Activated T-cell treated with anti-CD3 and anti-CD28 coated beads for 24 hours (primary cell): ENCODE data around the gene CNTNAP5.

Experiments used
- DNase-seq: peaks from one replicate; pipeline ENCODE4 v3.0.0-alpha.2; 2020; ENCODE audit warnings: low read depth

CNTNAP5 gene

DNA sequence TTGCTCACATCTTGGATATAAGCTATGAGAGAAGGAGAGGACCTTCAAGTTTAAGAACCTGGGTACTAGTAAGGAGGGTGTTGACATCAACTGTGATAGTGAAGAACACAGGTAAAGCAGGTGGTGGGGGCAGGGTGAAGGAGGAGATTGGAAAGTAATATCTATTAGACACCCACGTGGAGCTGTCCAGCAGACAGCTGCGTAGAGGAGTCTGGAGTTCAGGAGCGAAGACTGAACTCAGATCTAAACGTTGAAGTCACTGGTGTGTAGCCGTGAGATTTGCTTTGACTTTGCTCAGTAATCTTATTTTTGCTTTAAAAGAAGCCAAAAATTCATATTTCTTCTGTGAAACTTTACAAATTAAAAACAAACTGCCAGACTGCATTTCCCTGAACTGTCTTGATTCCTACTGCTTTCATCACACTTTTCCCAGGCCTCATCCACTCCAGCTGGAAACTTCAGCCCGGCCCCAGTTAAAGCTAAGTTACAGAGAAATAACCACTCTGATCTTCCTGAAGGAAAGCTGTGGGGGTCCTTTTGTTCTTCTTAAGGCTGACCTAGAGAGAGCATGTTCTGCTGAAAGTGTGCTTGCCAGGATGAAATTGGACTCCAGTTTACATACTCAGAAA is 533.3 kb downstream of the CNTNAP5 start:
- DNase-seq: no peak

- DNase-seq: no peak
These were observed 534.1 kb downstream of the CNTNAP5 start for GRCh38 chr2:124559236-124559635.

GRCh38 chr2:124560592-124561112 is 535.6 kb downstream of the CNTNAP5 start:
- DNase-seq: no peak

GRCh38 chr2:124561486-124561885 is 536.4 kb downstream of the CNTNAP5 start:
- no peak for DNase-seq

DNA sequence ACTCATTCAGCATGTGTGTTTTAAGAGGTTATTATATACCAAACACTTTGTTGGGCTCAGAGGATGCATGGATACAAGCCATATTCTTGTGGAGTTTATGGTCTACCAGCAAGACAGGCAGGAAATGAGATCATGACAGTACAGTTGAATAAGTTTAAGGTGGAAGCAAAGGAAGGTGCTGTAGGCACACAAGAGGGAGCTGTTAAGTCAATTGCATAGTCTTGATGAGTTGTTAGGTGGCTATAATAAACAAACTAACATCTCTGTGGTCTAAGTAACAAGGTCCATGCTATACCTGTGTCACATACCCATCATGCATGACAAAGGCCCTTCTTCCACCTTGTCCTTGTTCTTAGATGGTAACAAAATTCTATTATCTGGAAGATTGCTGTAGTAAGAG is 538.3 kb downstream of the CNTNAP5 start:
- no peak for DNase-seq

DNA sequence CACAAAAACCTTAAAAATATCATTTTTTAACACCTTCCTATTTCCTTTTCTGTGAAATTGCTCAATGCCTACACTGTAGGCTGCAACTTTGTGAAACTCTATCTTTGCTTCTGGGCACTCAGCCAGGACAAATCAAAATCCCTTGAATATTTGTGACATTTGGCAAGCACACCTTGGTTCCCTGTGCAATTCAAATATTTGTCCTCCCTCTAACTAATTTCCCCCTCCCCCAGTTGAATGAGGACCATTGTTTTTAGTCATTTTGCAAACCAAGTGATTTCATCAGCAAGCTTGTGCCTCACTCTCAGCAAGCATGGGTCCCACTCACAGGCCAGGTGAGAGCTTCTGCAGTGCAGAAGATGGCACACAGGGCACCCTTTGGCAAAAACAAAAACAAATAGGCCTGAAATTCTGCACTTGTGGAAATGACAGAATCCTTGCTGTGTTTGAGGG is 541.5 kb downstream of the CNTNAP5 start:
- no peak for DNase-seq

DNA sequence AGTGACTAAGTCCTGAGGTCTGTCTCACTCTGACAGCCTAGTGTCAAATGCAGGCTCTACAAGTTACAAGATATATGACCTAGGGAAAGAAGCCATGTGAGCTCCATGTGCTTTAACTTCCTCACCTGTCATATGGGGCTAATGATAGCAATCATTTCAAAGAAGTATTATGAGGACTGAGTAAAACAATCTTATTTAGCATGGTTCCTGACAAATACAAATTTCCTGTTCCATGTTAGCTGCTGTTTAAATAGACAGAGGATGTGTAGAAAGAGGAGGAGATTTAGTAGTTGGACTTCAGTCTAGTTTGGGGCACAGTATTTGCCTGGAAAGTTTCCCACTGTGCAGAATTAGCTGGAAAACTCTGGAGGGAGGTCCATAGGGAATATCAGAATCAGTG is 545.8 kb downstream of the CNTNAP5 start:
- no peak for DNase-seq

DNA sequence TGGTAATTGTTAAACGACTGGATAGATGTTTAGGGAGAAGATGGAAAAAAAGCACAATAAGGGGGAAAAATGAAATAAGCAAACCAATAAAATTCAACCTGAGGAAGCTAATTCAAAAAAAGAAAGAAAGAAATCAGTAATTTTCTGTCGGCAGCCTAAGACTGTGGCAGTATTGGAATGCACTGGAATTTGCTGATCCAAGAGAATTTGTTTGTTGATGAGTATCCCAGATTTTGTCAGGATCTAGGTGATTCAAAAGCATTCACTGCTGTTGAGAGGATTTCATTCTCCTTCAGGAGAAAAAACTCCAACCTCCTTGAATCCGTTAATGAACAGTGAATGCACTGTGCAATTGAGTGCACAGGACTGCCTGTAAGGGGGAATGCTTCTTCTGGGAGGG is 546.7 kb downstream of the CNTNAP5 start:
- no peak for DNase-seq

- no peak for DNase-seq
These were observed 548.0 kb downstream of the CNTNAP5 start for GRCh38 chr2:124572934-124573634.

GRCh38 chr2:124575497-124575896 is 550.4 kb downstream of the CNTNAP5 start:
- DNase-seq: no peak

DNA sequence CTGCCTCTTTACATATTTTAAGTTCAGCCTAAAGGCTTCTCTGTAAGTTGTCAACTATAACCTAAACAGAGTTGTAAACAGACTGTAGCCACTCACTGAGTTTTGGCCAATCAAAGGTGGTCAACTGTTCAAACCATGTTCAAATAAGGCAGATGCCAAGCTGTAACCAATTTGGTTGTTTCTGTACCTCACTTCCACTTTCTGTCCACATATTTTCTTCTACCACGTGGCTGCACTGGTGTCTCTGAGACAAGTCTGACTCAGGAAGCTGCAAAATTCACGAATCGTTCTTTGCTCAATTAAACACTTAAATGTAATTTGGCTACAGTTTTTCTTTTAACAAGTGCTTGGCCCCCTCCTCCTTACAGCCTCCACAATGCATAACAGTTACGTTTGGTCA is 555.2 kb downstream of the CNTNAP5 start:
- no peak for DNase-seq

DNA sequence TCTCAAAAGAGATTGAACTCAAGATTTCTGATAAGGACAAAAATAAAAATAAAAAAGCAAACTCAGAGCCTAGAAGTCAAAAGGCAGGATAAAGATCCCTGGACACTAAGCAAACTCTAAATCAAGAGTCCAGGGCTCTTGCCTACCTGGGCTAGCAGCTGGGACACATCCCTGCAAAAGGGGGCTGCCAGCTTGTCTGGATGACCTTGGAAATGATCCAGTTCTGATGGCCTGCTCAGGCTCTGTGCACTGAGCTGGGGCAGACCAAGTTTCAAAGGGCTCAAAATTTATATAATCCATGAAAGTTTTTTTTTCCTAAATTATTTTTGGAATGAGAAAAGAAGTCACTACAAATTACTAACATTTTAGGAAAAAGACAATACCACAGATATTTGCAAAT is 557.3 kb downstream of the CNTNAP5 start:
- DNase-seq: no peak

GRCh38 chr2:124584615-124585014 is 559.5 kb downstream of the CNTNAP5 start:
- no peak for DNase-seq

GRCh38 chr2:124585277-124585676 is 560.2 kb downstream of the CNTNAP5 start:
- no peak for DNase-seq

- no peak for DNase-seq
These were observed 561.1 kb downstream of the CNTNAP5 start for GRCh38 chr2:124586210-124586609.

DNA sequence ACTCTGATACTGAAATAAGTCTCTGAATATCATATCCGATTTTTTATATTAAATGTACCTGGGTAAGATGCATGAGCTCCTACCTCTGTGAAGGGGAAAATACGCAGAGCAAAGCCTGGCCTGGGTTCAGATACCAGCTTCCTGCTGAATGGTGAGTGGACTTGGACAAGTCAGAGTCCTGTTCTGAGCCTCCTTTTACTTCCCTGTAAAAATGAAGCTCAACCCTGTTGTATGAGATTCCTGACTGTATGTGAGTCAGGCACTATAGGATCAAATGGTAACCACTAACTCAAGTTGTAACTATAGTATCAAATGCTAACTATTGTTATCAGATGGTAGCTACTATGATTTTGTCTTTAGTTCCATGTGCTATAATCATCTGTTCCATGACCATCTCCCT is 561.7 kb downstream of the CNTNAP5 start:
- DNase-seq: no peak

GRCh38 chr2:124589971-124590370 is 564.9 kb downstream of the CNTNAP5 start:
- DNase-seq: no peak

- no peak for DNase-seq
These were observed 577.7 kb downstream of the CNTNAP5 start for GRCh38 chr2:124602759-124603158.

DNA sequence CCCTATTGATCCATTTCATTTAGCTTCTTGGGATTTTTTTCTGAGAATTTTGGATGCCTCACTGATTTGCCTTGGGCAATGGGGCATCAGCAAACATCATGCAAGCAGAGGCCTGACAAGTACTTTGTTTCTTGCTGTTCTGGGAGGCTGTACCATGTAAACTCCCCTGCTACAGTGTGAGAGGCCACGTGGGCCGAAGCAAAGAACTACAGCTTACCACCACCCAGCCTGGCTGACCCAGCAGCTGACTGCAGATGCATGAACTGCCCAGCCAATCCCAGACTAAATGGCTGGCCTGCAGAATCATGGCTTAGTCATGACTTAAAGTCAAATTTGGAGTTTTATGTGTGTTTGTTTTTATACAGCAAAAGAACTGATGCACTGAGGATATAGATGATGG is 579.9 kb downstream of the CNTNAP5 start:
- DNase-seq: no peak

DNA sequence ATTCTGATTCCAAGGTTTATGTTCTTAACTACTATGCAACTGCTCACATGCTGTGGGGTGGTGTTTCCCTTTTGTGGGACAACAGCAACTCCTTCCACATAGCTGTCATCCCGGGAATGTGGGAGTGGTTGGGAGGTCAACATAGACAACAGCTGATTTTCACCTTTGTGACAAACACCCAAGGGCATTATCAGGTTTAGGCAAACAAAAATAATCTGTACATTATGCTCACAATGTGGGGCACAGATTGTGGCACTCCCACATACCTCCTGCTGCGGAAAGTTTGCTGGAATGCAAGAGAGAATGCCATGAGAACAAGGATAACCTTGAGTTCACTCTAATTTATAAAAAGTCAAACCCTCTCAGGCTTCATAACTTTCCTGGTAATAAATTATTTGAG is 582.6 kb downstream of the CNTNAP5 start:
- no peak for DNase-seq

GRCh38 chr2:124609667-124610066 is 584.6 kb downstream of the CNTNAP5 start:
- DNase-seq: no peak

DNA sequence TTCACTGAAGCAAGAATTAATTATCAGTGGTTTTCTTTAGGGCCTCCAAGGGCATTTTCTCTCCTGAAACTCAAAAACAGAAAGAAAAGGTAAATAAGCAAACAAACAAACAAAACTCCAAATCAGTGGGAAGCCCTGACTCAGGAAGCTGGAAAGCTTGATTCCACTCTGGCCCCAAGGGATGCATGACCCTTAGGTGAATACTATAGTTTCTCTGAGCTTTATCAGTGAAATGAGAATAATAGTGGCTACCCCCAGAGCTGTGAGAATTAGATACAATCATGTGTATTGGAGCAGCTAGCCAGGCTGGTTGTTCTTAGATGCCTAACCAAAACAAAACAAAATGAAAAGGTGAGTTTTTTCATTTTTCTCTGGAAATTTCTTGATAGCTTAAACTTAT is 585.1 kb downstream of the CNTNAP5 start:
- DNase-seq: no peak

GRCh38 chr2:124610866-124611265 is 585.8 kb downstream of the CNTNAP5 start:
- DNase-seq: no peak

DNA sequence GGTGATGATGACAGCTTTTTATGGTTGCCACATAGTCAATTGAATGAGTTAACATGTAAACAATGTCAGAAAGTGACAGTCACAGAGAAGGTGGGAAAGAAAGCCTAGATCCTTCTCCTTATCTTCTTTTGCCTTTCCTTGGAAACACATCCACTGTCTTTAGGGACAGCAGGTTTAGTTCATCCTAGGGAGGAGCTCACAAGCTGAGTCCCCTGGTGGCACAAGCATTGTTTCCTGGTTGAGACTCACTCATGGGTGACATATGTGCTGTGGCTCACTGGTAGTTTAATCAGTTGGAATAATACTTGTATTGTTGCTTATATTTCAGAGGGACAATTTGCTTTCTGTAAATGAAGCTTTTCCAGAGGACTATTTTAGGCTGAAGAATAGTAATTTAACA is 598.5 kb downstream of the CNTNAP5 start:
- DNase-seq: no peak
